ENCODE data around the gene ETV2. TPM values are rescaled to one million over a fixed set of nuclear protein-coding genes. Genes with fewer than 3 reads are reported as not detected.

The ETV2 gene
- total and polyA plus RNA-seq, 2 experiments from 2014 or later, result 0.93 TPM; not detected in 1

DNA sequence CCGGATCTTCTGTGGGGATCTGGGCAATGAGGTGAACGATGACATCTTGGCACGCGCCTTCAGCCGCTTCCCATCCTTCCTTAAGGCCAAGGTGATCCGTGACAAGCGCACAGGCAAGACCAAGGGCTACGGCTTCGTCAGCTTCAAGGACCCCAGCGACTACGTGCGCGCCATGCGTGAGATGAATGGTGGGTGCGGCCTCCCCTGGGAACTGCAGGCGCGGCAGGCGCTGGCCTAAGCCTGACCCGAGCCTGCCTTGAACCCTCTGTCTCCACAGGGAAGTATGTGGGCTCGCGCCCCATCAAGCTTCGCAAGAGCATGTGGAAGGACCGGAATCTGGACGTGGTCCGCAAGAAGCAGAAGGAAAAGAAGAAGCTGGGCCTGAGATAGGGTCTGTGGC is 4.4 kb upstream of the ETV2 start:
- Histone ChIP-seq H2AFZ (no peak overlapping the region), H3K9me2 (ENCODE audit: insufficient read depth) (no peaks in the 10 kb centered on the region), H3K9ac (no peak overlapping the region), H3K27ac (no peak overlapping the region), H3K4me1 (ENCODE audit: insufficient read depth) (no peaks in the 10 kb centered on the region), H4K20me1 (ENCODE audit: insufficient read depth) (no peaks in the 10 kb centered on the region), H3F3A (ENCODE audit: insufficient read depth) (peaks cover 14% of the 10 kb centered on the region; the same call in 1 of the 2 replicates), H3K36me3 (ENCODE audit: low read depth) (peaks cover 15% of the 10 kb centered on the region; the same call in 1 of the 2 replicates), H3K79me2 (ENCODE audit: insufficient read depth) (no peaks in the 10 kb centered on the region), H3K4me2 (ENCODE audit: unreplicated experiment) (no peak overlapping the region), H3K4me3 (no peak overlapping the region), H3K27me3 (replicated peaks; ENCODE audit: insufficient read depth) (no peaks in the 10 kb centered on the region), H3K9me3 (ENCODE audit: low read depth) (no peaks in the 10 kb centered on the region)
- 94 to 99% methylated on average over 25 of the region's 25 CpGs for WGBS, 2 experiments (ENCODE audit: low coverage in 1 of 2, low lambda C conversion rate in 2 of 2, missing lambda C conversion rate in 2 of 2)
- no peak for TF ChIP-seq EZH2phosphoT487 (IDR thresholded peaks at IDR 0.05; ENCODE audit: insufficient read depth, low read depth)
- TF ChIP-seq EZH2 (IDR thresholded peaks at IDR 0.05; ENCODE audit: insufficient read depth, poor library complexity, severe bottlenecking), result no peak
- DNase-seq, result no peak
- in situ Hi-C loops (cut with MboI), result no loop called here

DNA sequence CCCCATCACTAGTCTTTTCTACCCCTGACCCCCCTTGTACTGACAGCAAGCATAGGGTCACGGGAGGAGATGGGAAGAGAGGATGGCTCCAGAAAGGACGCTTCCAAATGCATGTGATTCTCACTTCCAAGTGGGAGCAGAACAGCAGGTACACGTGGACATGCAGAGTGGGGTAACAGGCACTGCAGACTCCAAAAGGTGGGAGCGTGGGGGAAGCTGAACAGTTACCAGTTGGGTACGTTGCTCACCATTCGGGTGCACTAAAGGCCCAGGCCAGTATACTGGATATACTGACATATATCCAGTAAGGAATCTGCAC is 2.3 kb upstream of the ETV2 start:
- TF ChIP-seq EZH2 (IDR thresholded peaks at IDR 0.05; ENCODE audit: insufficient read depth, poor library complexity, severe bottlenecking) (no peak), EZH2phosphoT487 (IDR thresholded peaks at IDR 0.05; ENCODE audit: insufficient read depth, low read depth) (no peak)
- Histone ChIP-seq H3K9ac (no peak overlapping the region), H3K9me2 (ENCODE audit: insufficient read depth) (no peaks in the 10 kb centered on the region), H3K27me3 (replicated peaks; ENCODE audit: insufficient read depth) (no peaks in the 10 kb centered on the region), H4K20me1 (ENCODE audit: insufficient read depth) (no peaks in the 10 kb centered on the region), H3K9me3 (ENCODE audit: low read depth) (no peaks in the 10 kb centered on the region), H3K36me3 (ENCODE audit: low read depth) (0 out of 2 replicates have a peak, but pooled peaks cover 8% of the 10 kb centered on the region), H2AFZ (no peak overlapping the region), H3K27ac (no peak overlapping the region), H3K4me1 (ENCODE audit: insufficient read depth) (no peaks in the 10 kb centered on the region), H3K4me3 (no peak overlapping the region), H3K79me2 (ENCODE audit: insufficient read depth) (no peaks in the 10 kb centered on the region), H3F3A (ENCODE audit: insufficient read depth) (peaks cover 14% of the 10 kb centered on the region; the same call in 1 of the 2 replicates), H3K4me2 (ENCODE audit: unreplicated experiment) (no peak overlapping the region)
- 36 to 40% methylated on average over 6 of the region's 6 CpGs for WGBS, 2 experiments (ENCODE audit: low coverage in 1 of 2, low lambda C conversion rate in 2 of 2, missing lambda C conversion rate in 2 of 2)
- DNase-seq, result no peak
- in situ Hi-C loops (cut with MboI), result no loop called here

DNA sequence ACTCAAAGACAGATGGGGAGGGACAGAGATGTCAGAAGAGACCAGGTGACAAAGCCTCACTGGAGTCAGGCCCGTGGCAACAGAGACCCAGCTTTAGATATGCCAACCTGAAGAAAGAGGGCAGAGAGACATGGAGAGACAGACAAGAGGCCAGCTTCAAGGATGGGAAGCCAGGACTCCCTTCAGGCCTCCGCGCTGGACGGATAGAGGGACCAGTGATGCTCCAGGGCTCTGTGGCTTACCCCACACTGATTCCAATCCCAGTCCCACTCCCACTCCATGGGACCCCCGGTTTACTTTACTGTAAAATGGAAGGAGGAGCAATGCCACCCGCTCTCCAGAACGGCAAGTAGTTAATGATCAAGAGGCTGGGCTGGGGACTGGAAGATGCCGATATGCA is 1.7 kb upstream of the ETV2 start:
- Histone ChIP-seq H3K4me1 (ENCODE audit: insufficient read depth) (no peaks in the 10 kb centered on the region), H3K9ac (no peak overlapping the region), H3K27me3 (replicated peaks; ENCODE audit: insufficient read depth) (no peaks in the 10 kb centered on the region), H3K27ac (no peak overlapping the region), H3K9me3 (ENCODE audit: low read depth) (no peaks in the 10 kb centered on the region), H3K4me3 (no peak overlapping the region), H3K79me2 (ENCODE audit: insufficient read depth) (no peaks in the 10 kb centered on the region), H2AFZ (no peak overlapping the region), H3F3A (ENCODE audit: insufficient read depth) (peaks cover 14% of the 10 kb centered on the region; the same call in 1 of the 2 replicates), H3K4me2 (ENCODE audit: unreplicated experiment) (no peak overlapping the region), H4K20me1 (ENCODE audit: insufficient read depth) (no peaks in the 10 kb centered on the region), H3K36me3 (ENCODE audit: low read depth) (0 out of 2 replicates have a peak, but pooled peaks cover 4% of the 10 kb centered on the region), H3K9me2 (ENCODE audit: insufficient read depth) (no peaks in the 10 kb centered on the region)
- TF ChIP-seq EZH2 (IDR thresholded peaks at IDR 0.05; ENCODE audit: insufficient read depth, poor library complexity, severe bottlenecking), result no peak
- no peak for TF ChIP-seq EZH2phosphoT487 (IDR thresholded peaks at IDR 0.05; ENCODE audit: insufficient read depth, low read depth)
- 70 to 72% methylated on average over 8 of the region's 8 CpGs for WGBS, 2 experiments (ENCODE audit: low coverage in 1 of 2, low lambda C conversion rate in 2 of 2, missing lambda C conversion rate in 2 of 2)
- in situ Hi-C loops (cut with MboI), result no loop called here
- no peak for DNase-seq

DNA sequence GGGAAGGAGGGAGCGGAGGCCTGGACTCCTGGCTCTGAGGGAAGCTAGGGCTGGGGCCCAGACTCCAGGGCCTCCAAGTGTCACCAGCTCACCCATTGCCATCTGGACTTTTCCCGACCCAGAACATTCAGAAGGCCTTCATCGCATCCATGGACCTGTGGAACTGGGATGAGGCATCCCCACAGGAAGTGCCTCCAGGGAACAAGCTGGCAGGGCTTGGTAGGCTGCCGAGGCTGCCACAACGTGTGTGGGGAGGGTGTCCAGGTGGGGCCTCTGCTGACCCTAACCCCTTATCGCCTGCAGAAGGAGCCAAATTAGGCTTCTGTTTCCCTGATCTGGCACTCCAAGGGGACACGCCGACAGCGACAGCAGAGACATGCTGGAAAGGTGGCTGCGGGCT is 767 bp downstream of the ETV2 start:
- Histone ChIP-seq H4K20me1 (ENCODE audit: insufficient read depth) (no peaks in the 10 kb centered on the region), H2AFZ (peak overlapping the region; percentile 32; the same call in 1 of the 2 replicates), H3K27ac (no peak overlapping the region), H3K4me1 (ENCODE audit: insufficient read depth) (no peaks in the 10 kb centered on the region), H3K9ac (no peak overlapping the region), H3K79me2 (ENCODE audit: insufficient read depth) (no peaks in the 10 kb centered on the region), H3K9me3 (ENCODE audit: low read depth) (no peaks in the 10 kb centered on the region), H3K36me3 (ENCODE audit: low read depth) (no peaks in the 10 kb centered on the region), H3F3A (ENCODE audit: insufficient read depth) (peaks cover 14% of the 10 kb centered on the region; the same call in 1 of the 2 replicates), H3K27me3 (replicated peaks; ENCODE audit: insufficient read depth) (no peaks in the 10 kb centered on the region), H3K4me3 (no peak overlapping the region), H3K4me2 (ENCODE audit: unreplicated experiment) (no peak overlapping the region), H3K9me2 (ENCODE audit: insufficient read depth) (no peaks in the 10 kb centered on the region)
- 35 to 46% methylated on average over 10 of the region's 10 CpGs for WGBS, 2 experiments (ENCODE audit: low coverage in 1 of 2, low lambda C conversion rate in 2 of 2, missing lambda C conversion rate in 2 of 2)
- peak; percentile 18 for DNase-seq
- in situ Hi-C loops (cut with MboI), result no loop called here
- no peak for TF ChIP-seq EZH2 (IDR thresholded peaks at IDR 0.05; ENCODE audit: insufficient read depth, poor library complexity, severe bottlenecking)
- no peak for TF ChIP-seq EZH2phosphoT487 (IDR thresholded peaks at IDR 0.05; ENCODE audit: insufficient read depth, low read depth)

DNA sequence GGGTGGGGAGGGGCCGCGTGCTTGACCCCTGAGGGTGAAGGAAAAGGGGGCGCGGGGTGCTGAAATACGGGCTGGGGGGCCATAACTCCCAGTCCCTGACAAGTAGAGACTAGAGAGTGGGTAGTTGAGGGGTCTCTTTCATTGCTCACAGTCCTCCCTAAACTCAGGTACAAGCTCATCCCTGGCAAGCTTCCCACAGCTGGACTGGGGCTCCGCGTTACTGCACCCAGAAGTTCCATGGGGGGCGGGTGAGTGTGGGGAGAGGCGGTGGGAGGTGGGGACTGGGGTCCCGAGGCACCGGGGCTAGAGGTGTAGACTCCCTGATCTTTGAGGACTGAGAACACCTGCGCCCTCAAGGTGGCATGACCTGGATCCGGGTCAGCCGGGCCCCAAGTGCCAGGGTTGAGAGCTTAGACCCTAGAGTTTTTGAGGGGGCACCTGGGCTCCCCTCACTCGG is 1.3 kb downstream of the ETV2 start:
- DNase-seq, result no peak
- 26 to 37% methylated on average over 8 to 15 of the region's 15 CpGs for WGBS, 2 experiments (ENCODE audit: low coverage in 1 of 2, low lambda C conversion rate in 2 of 2, missing lambda C conversion rate in 2 of 2)
- H3K79me2 ChIP-seq (ENCODE audit: insufficient read depth), result no peaks in the 10 kb centered on the region
- no peak overlapping the region for H3K27ac ChIP-seq
- H3F3A ChIP-seq (ENCODE audit: insufficient read depth), result peaks cover 14% of the 10 kb centered on the region; the same call in 1 of the 2 replicates
- TF ChIP-seq EZH2phosphoT487 (IDR thresholded peaks at IDR 0.05; ENCODE audit: insufficient read depth, low read depth), result no peak
- TF ChIP-seq EZH2 (IDR thresholded peaks at IDR 0.05; ENCODE audit: insufficient read depth, poor library complexity, severe bottlenecking), result no peak
- in situ Hi-C loops (cut with MboI), result no loop called here
- H3K9me2 ChIP-seq (ENCODE audit: insufficient read depth), result no peaks in the 10 kb centered on the region
- no peaks in the 10 kb centered on the region for H4K20me1 ChIP-seq (ENCODE audit: insufficient read depth)
- peak overlapping the region; percentile 56 for H3K9ac ChIP-seq
- no peaks in the 10 kb centered on the region for H3K9me3 ChIP-seq (ENCODE audit: low read depth)
- H2AFZ ChIP-seq, result peak overlapping the region; percentile 96
- H3K27me3 ChIP-seq (replicated peaks; ENCODE audit: insufficient read depth), result no peaks in the 10 kb centered on the region
- peak overlapping the region; percentile 94 for H3K4me2 ChIP-seq (ENCODE audit: unreplicated experiment)
- no peaks in the 10 kb centered on the region for H3K36me3 ChIP-seq (ENCODE audit: low read depth)
- H3K4me3 ChIP-seq, result peak overlapping the region; percentile 73
- H3K4me1 ChIP-seq (ENCODE audit: insufficient read depth), result no peaks in the 10 kb centered on the region

All from GM23248 (cell line).